Endothelial cell of umbilical vein (primary cell): ENCODE measurements around the gene RGS1. TPM values are rescaled to one million over a fixed set of nuclear protein-coding genes. Genes with fewer than 3 reads are reported as not detected.

ENCODE experiments used
- BruUV-seq: library from RNA; stranded (reverse); fragments of 400-500 nt; replicated peaks from 2 replicates; lab custom pipeline; 2021; lab: Mats Ljungman, UMichigan
- CTCF ChIA-PET: fragments of 300-600, 350-600 bp; sonication (Branson Sonifier 250); formaldehyde crosslinking; loops from one replicate; lab custom pipeline; 2021; ENCODE audit warnings: antibody characterized with exemption, inconsistent platforms; lab: Charles Lee
- POLR2A ChIA-PET: fragments of 300-600, 350-600 bp; sonication (Branson Sonifier 250); formaldehyde crosslinking; loops from one replicate; lab custom pipeline; 2021; ENCODE audit warnings: antibody characterized with exemption, inconsistent platforms; lab: Charles Lee
- DNase-seq: peaks from one replicate; pipeline ENCODE4 v3.0.0-alpha.2; 2011; ENCODE audit warnings: low read depth, low spot score
- FAIRE-seq: peaks from 2 replicates; lab custom pipeline; 2011; peaks lifted over from hg19 to GRCh38; lab: Jason Lieb, UNC
- H2AFZ ChIP-seq: 2 replicates; pipeline ENCODE4 v1.6.0; 2012; ENCODE audit warnings: low read depth, low read length, control low read depth, inconsistent platforms
- H3K27ac ChIP-seq: 2 replicates; pipeline ENCODE4 v1.5.1; 2011; ENCODE audit warnings: low read depth, mild to moderate bottlenecking, control low read depth, low read length, moderate library complexity; ENCODE audit not compliant: insufficient read depth
- H3K27me3 ChIP-seq, 2 experiments: 2 replicates each; pipeline versions ENCODE4 v1.6.0 to v1.6.1; 2011; ENCODE audit warnings: low read length in 2 of 2, mixed read lengths in 1 of 2; ENCODE audit not compliant: control insufficient read depth in 2 of 2, insufficient read depth in 2 of 2
- H3K36me3 ChIP-seq, 2 experiments: 2 replicates in 1 of 2; 3 replicates in 1 of 2; pipeline ENCODE4 v1.5.1; 2011; ENCODE audit warnings: low read length in 2 of 2, mild to moderate bottlenecking in 1 of 2, moderate library complexity in 1 of 2; ENCODE audit not compliant: control insufficient read depth in 2 of 2, insufficient read depth in 2 of 2; ENCODE audit errors: extremely low read depth in 1 of 2
- H3K4me1 ChIP-seq: 3 replicates; pipeline ENCODE4 v1.5.1; 2011; ENCODE audit warnings: mild to moderate bottlenecking, low read length; ENCODE audit not compliant: control insufficient read depth, insufficient read depth; ENCODE audit errors: extremely low read depth
- H3K4me2 ChIP-seq: 2 replicates; pipeline ENCODE4 v1.6.1; 2011; ENCODE audit warnings: low read length, control low read depth, mixed read lengths; ENCODE audit not compliant: insufficient read depth
- H3K4me3 ChIP-seq, 3 experiments: fragments of 200-600 bp in 1 of 3; sonication (generic), shearing (Covaris generic) in 1 of 3; replicated peaks in 1 of 3; 2 replicates each; pipeline ENCODE4 v1.5.1; 2011 to 2016; ENCODE audit warnings: control low read depth in 3 of 3, low read length in 3 of 3, mild to moderate bottlenecking in 2 of 3, inconsistent platforms in 1 of 3, low read depth in 1 of 3, moderate library complexity in 1 of 3; ENCODE audit not compliant: insufficient read depth in 1 of 3
- H3K79me2 ChIP-seq: 2 replicates; pipeline ENCODE4 v1.6.0; 2012; ENCODE audit warnings: low read length, inconsistent platforms; ENCODE audit not compliant: control insufficient read depth, insufficient read depth
- H3K9ac ChIP-seq: replicated peaks from 2 replicates; pipeline ENCODE3; 2011; ENCODE audit warnings: low read length, control low read depth; ENCODE audit not compliant: insufficient read depth; ENCODE audit errors: extremely low read depth
- H3K9me1 ChIP-seq: replicated peaks from 3 replicates; pipeline ENCODE4 v1.6.0; 2011; ENCODE audit warnings: mild to moderate bottlenecking, low read length; ENCODE audit not compliant: control insufficient read depth, insufficient read depth; ENCODE audit errors: extremely low read depth
- H3K9me3 ChIP-seq: replicated peaks from 2 replicates; pipeline ENCODE4 v1.5.1; 2012; ENCODE audit warnings: low read length, inconsistent platforms; ENCODE audit not compliant: control insufficient read depth, insufficient read depth
- H4K20me1 ChIP-seq: replicated peaks from 2 replicates; pipeline ENCODE3; 2011; ENCODE audit warnings: mild to moderate bottlenecking, low read length; ENCODE audit not compliant: control insufficient read depth, insufficient read depth; ENCODE audit errors: extremely low read depth
- CTCF ChIP-seq, 2 donors: IDR thresholded peaks; 1 replicate in 1 of 2; 2 replicates in 1 of 2; pipeline ENCODE4 v1.5.1; 2011; ENCODE audit warnings: low read length in 2 of 2, mild to moderate bottlenecking in 2 of 2, moderate library complexity in 2 of 2, control low read depth in 1 of 2, inconsistent platforms in 1 of 2, low read depth in 1 of 2; ENCODE audit not compliant: insufficient read depth in 1 of 2; ENCODE audit errors: extremely low read depth in 1 of 2
- EZH2 ChIP-seq: IDR thresholded peaks from 2 replicates; pipeline ENCODE4 v1.6.1; 2012; ENCODE audit warnings: borderline replicate concordance, low read depth, mild to moderate bottlenecking, moderate library complexity, low read length, inconsistent platforms; ENCODE audit not compliant: severe bottlenecking
- FOS ChIP-seq: IDR thresholded peaks from 2 replicates; pipeline ENCODE4 v1.6.1; 2011; ENCODE audit warnings: mild to moderate bottlenecking, low read length, moderate library complexity, borderline replicate concordance; ENCODE audit not compliant: insufficient read depth
- GATA2 ChIP-seq: IDR thresholded peaks from 2 replicates; pipeline ENCODE4 v1.7.0; 2011; ENCODE audit warnings: low read depth, mild to moderate bottlenecking, moderate library complexity, mixed read lengths, low read length; ENCODE audit not compliant: insufficient read length, insufficient read depth
- JUN ChIP-seq: IDR thresholded peaks from 2 replicates; pipeline ENCODE4 v1.6.1; 2011; ENCODE audit warnings: borderline replicate concordance, low read depth; ENCODE audit not compliant: insufficient read length, insufficient read depth
- MAX ChIP-seq: IDR thresholded peaks from 2 replicates; pipeline ENCODE4 v1.6.1; 2011; ENCODE audit not compliant: insufficient read depth, insufficient read length
- MYC ChIP-seq: IDR thresholded peaks from one replicate; pipeline ENCODE4 v1.6.1; 2011; ENCODE audit warnings: mild to moderate bottlenecking, low read depth, low read length
- POLR2A ChIP-seq: IDR thresholded peaks from 2 replicates; pipeline ENCODE4 v1.6.1; 2012; ENCODE audit warnings: low read depth, mild to moderate bottlenecking, control low read depth, low read length
- POLR2AphosphoS5 ChIP-seq: IDR thresholded peaks from 2 replicates; pipeline ENCODE4 v1.6.1; 2012; ENCODE audit warnings: low read depth, mild to moderate bottlenecking, control low read depth, low read length, moderate library complexity; ENCODE audit not compliant: insufficient read depth
- dilution Hi-C: fragments of 300-500 bp; cut with MboI; formaldehyde crosslinking; loops from one replicate; pipeline ENCODE4 v1.15.0; 2019; ENCODE audit warnings: low sequenced_read_pairs; ENCODE audit not compliant: extremely low pct_ligation_motif_present
- intact Hi-C: fragments of 100-400 bp; cut with micrococcal nuclease; formaldehyde crosslinking; loops from one replicate; pipeline ENCODE4 v1.10.0; 2022
- polyA plus RNA-seq, 4 experiments: library from polyadenylated mRNA; depleted of rRNA in 3 of 4; stranded (reverse) in 3 of 4; unstranded in 1 of 4; fragments of >200 nt; gene quantifications; 2 replicates each; pipeline versions ENCODE4 v1.2.1 to v1.2.3, GENCODE V29; 2011 to 2012; ENCODE audit warnings: missing spikeins in 1 of 4
- total RNA-seq: library from RNA; stranded (reverse); gene quantifications from 2 replicates; pipeline ENCODE4 v1.2.3, GENCODE V29; 2021

The RGS1 gene
- total and polyA plus RNA-seq, 2 donors (not counting 3 experiments of a cell fraction or from before 2014, with no cell fraction given): not detected

- no peaks in the 10 kb centered on the region for H3K79me2 ChIP-seq
- H3K9ac ChIP-seq: no peak overlapping the region
- no peaks in the 10 kb centered on the region for H4K20me1 ChIP-seq
- no TSS peak for BruUV-seq
- dilution Hi-C loops (loop anchor here (25.0 kb wide), 1 partner anchor 111 kb away; no protein-coding TSS in a partner anchor), intact Hi-C loops (no loop called here)
- H3K4me3 ChIP-seq: no peak overlapping the region
- no peaks in the 10 kb centered on the region for H3K9me3 ChIP-seq
- H3K27ac ChIP-seq: no peak overlapping the region
- ChIA-PET CTCF (interaction anchor here (1.0 to 1.4 kb wide), 5 partner anchors 12 to 124 kb away, joined by 3 to 4 read pairs (median 3); no protein-coding TSS in a partner anchor), POLR2A (no interaction called here)
- FAIRE-seq: no peak
- DNase-seq: no peak
- no peak overlapping the region for H2AFZ ChIP-seq
- TF ChIP-seq POLR2AphosphoS5: no peak
- TF ChIP-seq MYC: no peak
- TF ChIP-seq POLR2A: no peak
- TF ChIP-seq CTCF (IDR thresholded peaks at IDR 0.05; ENCODE audit: extremely low read depth in 1 of 2, insufficient read depth in 1 of 2, low read depth in 1 of 2, low read length in 2 of 2): no peak
- no peak for TF ChIP-seq FOS
- no peak for TF ChIP-seq JUN
- no peak for TF ChIP-seq EZH2
- TF ChIP-seq MAX: no peak
- TF ChIP-seq GATA2: no peak
- no peaks in the 10 kb centered on the region for H3K9me1 ChIP-seq
- H3K36me3 ChIP-seq: no peaks in the 10 kb centered on the region
- no peak overlapping the region for H3K4me2 ChIP-seq
- H3K4me1 ChIP-seq: peaks cover 3% of the 10 kb centered on the region
- H3K27me3 ChIP-seq: no peaks in the 10 kb centered on the region
Measured at GRCh38 chr1:192598589-192598988, 23.0 kb downstream of the RGS1 start.
